Suprapubic skin (tissue), 3 donors: ENCODE data around the gene NTSR1.

ENCODE experiments used
- CTCF ChIP-seq, 2 donors: fragments of 200-600 bp in 1 of 2; fragments of 450-650 bp in 1 of 2; sonication (generic) in 1 of 2; IDR thresholded peaks; one replicate each; pipeline ENCODE4 v1.5.1; 2016 to 2019; ENCODE audit warnings: antibody characterized with exemption in 2 of 2, mild to moderate bottlenecking in 1 of 2, moderate library complexity in 1 of 2
- EP300 ChIP-seq: sonication (generic); formaldehyde crosslinking; IDR thresholded peaks from one replicate; pipeline ENCODE4 v1.6.1; 2017; ENCODE audit warnings: antibody characterized with exemption
- POLR2A ChIP-seq, 2 donors: fragments of 450-650 bp; IDR thresholded peaks; one replicate each; pipeline ENCODE4 v1.6.1; 2017; ENCODE audit warnings: antibody characterized with exemption in 2 of 2, mild to moderate bottlenecking in 2 of 2, moderate library complexity in 2 of 2

GRCh38 chr20:62716941-62717310 lies 8.3 kb downstream of the NTSR1 start:
- TF ChIP-seq CTCF (IDR thresholded peaks at IDR 0.05) = no peak
- no peak for TF ChIP-seq POLR2A (IDR thresholded peaks at IDR 0.05)
- TF ChIP-seq EP300 = no peak
